ENCODE data around the gene MAPK12.

DNA sequence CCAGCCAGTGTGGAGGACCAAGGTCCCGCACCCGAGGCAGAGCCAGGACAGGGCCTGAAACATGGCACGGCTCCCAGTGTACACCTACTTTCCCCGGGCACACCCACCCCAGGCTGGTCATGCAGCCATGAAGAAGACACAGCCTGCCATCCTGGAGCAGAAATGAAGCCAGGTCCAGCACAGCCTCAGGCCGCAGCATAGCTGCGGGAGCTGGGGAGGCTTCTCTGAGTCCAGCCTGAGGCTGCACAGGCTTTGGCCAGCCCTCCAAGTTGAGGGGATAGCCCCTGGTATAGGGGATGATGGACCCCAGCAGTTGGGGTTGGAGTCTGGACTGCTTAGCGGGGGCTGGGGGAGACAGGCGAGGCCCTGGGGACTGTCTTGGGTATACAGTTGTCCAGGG is 7.5 kb downstream of the MAPK12 start:
- TF ChIP-seq EP300 (IDR thresholded peaks at IDR 0.05) (no peak), CTCF (IDR thresholded peaks at IDR 0.05) (no peak)
